SU-DHL-6 (cell line): Measurements from ENCODE around the gene STIMATE.

Experiments
- H2AFZ ChIP-seq: fragments of 200-600 bp; sonication (generic); 2 replicates; pipeline ENCODE4 v1.6.1; 2014; ENCODE audit warnings: low read depth, mild to moderate bottlenecking, moderate library complexity, mixed read lengths, antibody characterized with exemption, low read length; ENCODE audit not compliant: severe bottlenecking
- H3F3A ChIP-seq: fragments of 200-600 bp; shearing (Covaris generic); 2 replicates; pipeline ENCODE4 v1.6.0; 2016; ENCODE audit warnings: antibody characterized with exemption, mild to moderate bottlenecking; ENCODE audit not compliant: insufficient read depth
- H3K27ac ChIP-seq: fragments of 200-600 bp; sonication (generic); 2 replicates; pipeline ENCODE4 v1.5.1; 2016; ENCODE audit warnings: low read depth, mild to moderate bottlenecking, low read length, moderate library complexity, mixed read lengths
- H3K27me3 ChIP-seq: fragments of 200-600 bp; sonication (generic), shearing (Covaris generic); 2 replicates; pipeline ENCODE4 v1.6.0; 2014; ENCODE audit warnings: mild to moderate bottlenecking, low read length
- H3K36me3 ChIP-seq: fragments of 200-600 bp; sonication (generic); 2 replicates; pipeline ENCODE4 v1.6.1; 2014; ENCODE audit warnings: mild to moderate bottlenecking, low read length, mixed read lengths
- H3K4me2 ChIP-seq: fragments of 300-600, 200-600 bp; shearing (Covaris generic), sonication (generic); 2 replicates; pipeline ENCODE4 v1.6.0; 2014; ENCODE audit warnings: low read length, low read depth, mild to moderate bottlenecking; ENCODE audit not compliant: poor library complexity, severe bottlenecking
- H3K4me3 ChIP-seq: fragments of 200-600 bp; sonication (generic); 2 replicates; pipeline ENCODE4 v1.5.1; 2014; ENCODE audit warnings: antibody characterized with exemption, low read length, mild to moderate bottlenecking, mixed read lengths; ENCODE audit not compliant: insufficient read depth, poor library complexity, severe bottlenecking
- H3K79me2 ChIP-seq: fragments of 200-600 bp; sonication (generic); 2 replicates; pipeline ENCODE4 v1.6.1; 2014; ENCODE audit warnings: mild to moderate bottlenecking, low read length, moderate library complexity; ENCODE audit not compliant: insufficient read depth
- H3K9ac ChIP-seq: fragments of 200-600 bp; sonication (generic); 2 replicates; pipeline ENCODE4 v1.7.0; 2014; ENCODE audit warnings: mild to moderate bottlenecking, low read length
- H3K9me2 ChIP-seq: fragments of 200-600 bp; sonication (generic); replicated peaks from 2 replicates; pipeline ENCODE4 v1.6.1; 2014; ENCODE audit warnings: low read length; ENCODE audit not compliant: insufficient read depth
- H3K9me3 ChIP-seq: fragments of 200-600 bp; sonication (generic); 2 replicates; pipeline ENCODE4 v1.6.1; 2014; ENCODE audit warnings: low read length, mixed read lengths; ENCODE audit not compliant: insufficient read depth
- H4K20me1 ChIP-seq: fragments of 200-600 bp; sonication (generic); 2 replicates; pipeline ENCODE4 v1.6.1; 2014; ENCODE audit warnings: low read depth, mild to moderate bottlenecking, antibody characterized with exemption, low read length, moderate library complexity, mixed read lengths
- EZH2phosphoT487 ChIP-seq: fragments of 200-600 bp; sonication (generic), shearing (Covaris generic); conservative IDR thresholded peaks from 2 replicates; pipeline ENCODE4 v1.6.1; 2018; ENCODE audit warnings: mild to moderate bottlenecking, antibody characterized with exemption, low read length, moderate library complexity, mixed read lengths
- TF ChIP-seq, protein P1 (sequence below): fragments of 200-600 bp; sonication (generic); IDR thresholded peaks from one replicate; pipeline ENCODE4 v1.5.1; 2017; ENCODE audit warnings: antibody characterized with exemption, mild to moderate bottlenecking, low read length, moderate library complexity; ENCODE audit not compliant: insufficient read depth, poor library complexity, severe bottlenecking

The STIMATE gene

DNA sequence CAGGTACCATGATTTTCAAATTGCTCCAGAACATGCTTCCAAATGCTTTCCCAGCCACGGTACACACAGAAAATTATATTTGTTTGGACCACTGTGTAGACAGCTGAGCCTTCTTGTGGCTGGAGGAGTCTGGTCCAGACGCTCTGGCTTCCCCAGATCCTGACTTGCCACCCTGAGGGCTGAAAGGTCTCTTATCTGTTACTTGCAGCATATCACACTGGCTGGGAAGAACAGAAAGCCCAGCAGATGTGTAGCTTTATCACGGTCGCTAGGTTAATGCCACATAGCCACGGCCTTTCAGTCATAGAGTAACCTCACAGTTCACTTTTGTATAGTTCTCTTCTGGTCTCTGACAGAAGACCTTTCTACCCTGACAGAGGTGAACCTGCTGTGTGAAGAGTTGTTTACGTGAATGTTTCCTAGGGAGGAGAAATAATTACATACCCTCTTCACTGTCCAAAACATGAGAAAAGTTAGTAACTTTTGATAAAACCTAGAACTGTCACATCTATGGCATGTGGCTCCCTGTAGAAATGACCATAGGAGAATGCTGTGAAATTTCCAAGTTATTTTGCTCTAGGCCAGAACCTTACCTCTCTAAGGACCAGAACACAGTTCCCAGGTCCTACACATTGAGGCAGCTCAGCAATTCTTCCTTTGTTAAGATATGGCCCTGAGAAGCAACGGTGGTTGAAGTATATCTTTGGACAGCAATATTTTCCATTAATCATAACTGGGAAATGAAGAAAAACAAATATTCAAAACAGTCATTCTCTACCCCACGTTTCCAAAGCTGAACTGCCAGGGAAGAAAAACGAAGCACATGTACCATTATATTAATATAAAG lies 15.8 kb upstream of the STIMATE start:
- no peaks in the 10 kb centered on the region for H3K9me2 ChIP-seq
- H3K36me3 ChIP-seq = peaks cover 3% of the 10 kb centered on the region; the same call in 1 of the 2 replicates
- H3K9me3 ChIP-seq = no peaks in the 10 kb centered on the region
- no peak overlapping the region for H3K4me3 ChIP-seq
- no peak overlapping the region for H2AFZ ChIP-seq
- H3K27me3 ChIP-seq = no peaks in the 10 kb centered on the region
- H3F3A ChIP-seq = no peaks in the 10 kb centered on the region
- no peak overlapping the region for H3K9ac ChIP-seq
- no peaks in the 10 kb centered on the region for H3K79me2 ChIP-seq
- H3K27ac ChIP-seq = no peak overlapping the region
- TF ChIP-seq EZH2phosphoT487 = no peak
- TF ChIP-seq, protein P1, sequence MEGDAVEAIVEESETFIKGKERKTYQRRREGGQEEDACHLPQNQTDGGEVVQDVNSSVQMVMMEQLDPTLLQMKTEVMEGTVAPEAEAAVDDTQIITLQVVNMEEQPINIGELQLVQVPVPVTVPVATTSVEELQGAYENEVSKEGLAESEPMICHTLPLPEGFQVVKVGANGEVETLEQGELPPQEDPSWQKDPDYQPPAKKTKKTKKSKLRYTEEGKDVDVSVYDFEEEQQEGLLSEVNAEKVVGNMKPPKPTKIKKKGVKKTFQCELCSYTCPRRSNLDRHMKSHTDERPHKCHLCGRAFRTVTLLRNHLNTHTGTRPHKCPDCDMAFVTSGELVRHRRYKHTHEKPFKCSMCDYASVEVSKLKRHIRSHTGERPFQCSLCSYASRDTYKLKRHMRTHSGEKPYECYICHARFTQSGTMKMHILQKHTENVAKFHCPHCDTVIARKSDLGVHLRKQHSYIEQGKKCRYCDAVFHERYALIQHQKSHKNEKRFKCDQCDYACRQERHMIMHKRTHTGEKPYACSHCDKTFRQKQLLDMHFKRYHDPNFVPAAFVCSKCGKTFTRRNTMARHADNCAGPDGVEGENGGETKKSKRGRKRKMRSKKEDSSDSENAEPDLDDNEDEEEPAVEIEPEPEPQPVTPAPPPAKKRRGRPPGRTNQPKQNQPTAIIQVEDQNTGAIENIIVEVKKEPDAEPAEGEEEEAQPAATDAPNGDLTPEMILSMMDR = no peak
- H3K4me2 ChIP-seq = no peak overlapping the region
- no peaks in the 10 kb centered on the region for H4K20me1 ChIP-seq

DNA sequence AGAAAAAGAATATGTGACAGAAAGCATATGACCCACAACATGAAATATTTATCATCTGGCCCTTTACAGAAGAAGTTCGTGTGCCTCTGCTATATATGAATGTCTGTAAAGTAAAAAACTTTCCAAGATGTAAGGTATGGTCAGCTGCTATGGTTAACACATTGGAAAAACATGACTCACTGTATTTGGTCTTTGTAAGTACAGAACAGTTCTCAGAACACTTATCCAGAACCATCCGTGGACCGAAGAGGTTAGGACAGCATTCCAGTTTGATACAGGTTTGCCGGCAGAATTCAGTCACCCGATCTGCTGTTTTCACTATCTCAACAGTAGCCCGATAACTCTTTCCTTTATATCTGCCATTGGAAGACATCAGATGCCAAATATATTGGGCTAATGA lies 13.5 kb upstream of the STIMATE start:
- H4K20me1 ChIP-seq = no peaks in the 10 kb centered on the region
- H3K27me3 ChIP-seq = no peaks in the 10 kb centered on the region
- no peaks in the 10 kb centered on the region for H3K9me2 ChIP-seq
- no peak overlapping the region for H3K27ac ChIP-seq
- H3K9me3 ChIP-seq = no peaks in the 10 kb centered on the region
- H3F3A ChIP-seq = no peaks in the 10 kb centered on the region
- no peak overlapping the region for H3K9ac ChIP-seq
- no peak overlapping the region for H3K4me3 ChIP-seq
- TF ChIP-seq, protein P1 = no peak
- TF ChIP-seq EZH2phosphoT487 = no peak
- H2AFZ ChIP-seq = no peak overlapping the region
- H3K79me2 ChIP-seq = no peaks in the 10 kb centered on the region
- no peak overlapping the region for H3K4me2 ChIP-seq
- peaks cover 10% of the 10 kb centered on the region; the same call in 1 of the 2 replicates for H3K36me3 ChIP-seq

DNA sequence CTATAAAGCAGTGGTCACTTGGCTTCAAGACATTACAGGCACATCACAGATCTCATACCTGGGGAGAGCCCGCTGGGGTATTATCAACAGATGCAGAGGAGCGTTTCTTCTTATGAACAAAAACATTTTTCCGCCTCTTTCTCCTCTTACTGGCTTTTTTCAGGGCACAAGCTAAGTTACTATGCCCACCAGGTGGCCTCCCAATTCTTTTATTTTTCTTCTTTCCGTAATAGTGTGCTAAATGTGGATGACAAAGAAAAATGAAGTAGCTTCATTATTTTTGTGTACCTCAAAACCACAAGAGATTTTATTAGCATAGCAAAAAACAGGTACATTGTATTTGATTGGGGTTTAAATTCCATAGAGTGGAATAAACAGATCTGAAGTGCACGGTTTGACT lies 10.1 kb upstream of the STIMATE start:
- H3K36me3 ChIP-seq = peaks cover 7% of the 10 kb centered on the region; the same call in 1 of the 2 replicates

More for the DNA sequence above, 10.1 kb upstream of the STIMATE start:
- H3K9ac ChIP-seq = no peak overlapping the region
- H3K27ac ChIP-seq = no peak overlapping the region
- no peaks in the 10 kb centered on the region for H3K9me2 ChIP-seq
- no peak for TF ChIP-seq EZH2phosphoT487
- TF ChIP-seq, protein P1 = no peak
- no peaks in the 10 kb centered on the region for H3K79me2 ChIP-seq
- H3K9me3 ChIP-seq = no peaks in the 10 kb centered on the region
- H3K4me2 ChIP-seq = no peak overlapping the region
- H3K4me3 ChIP-seq = no peak overlapping the region
- no peaks in the 10 kb centered on the region for H4K20me1 ChIP-seq
- H2AFZ ChIP-seq = no peak overlapping the region
- no peaks in the 10 kb centered on the region for H3K27me3 ChIP-seq
- H3F3A ChIP-seq = no peaks in the 10 kb centered on the region
